A673 (cell line): Measurements from ENCODE around the gene TK2.
A peak's percentile ranks its signal among the peaks of the same experiment; 100 is the strongest.

Source experiments
- CTCF ChIP-seq: fragments of 300-800, 200-600 bp; sonication (generic); conservative IDR thresholded peaks from 2 replicates; pipeline ENCODE4 v1.5.1; 2017; ENCODE audit warnings: low read depth, mild to moderate bottlenecking, antibody characterized with exemption, low read length, moderate library complexity, mixed read lengths
- EZH2 ChIP-seq: fragments of 200-600 bp; sonication (generic); IDR thresholded peaks from 2 replicates; pipeline ENCODE4 v1.6.1; 2017; ENCODE audit warnings: borderline replicate concordance, low read depth, mild to moderate bottlenecking, mixed read lengths, antibody characterized with exemption, low read length; ENCODE audit not compliant: poor library complexity, severe bottlenecking

DNA sequence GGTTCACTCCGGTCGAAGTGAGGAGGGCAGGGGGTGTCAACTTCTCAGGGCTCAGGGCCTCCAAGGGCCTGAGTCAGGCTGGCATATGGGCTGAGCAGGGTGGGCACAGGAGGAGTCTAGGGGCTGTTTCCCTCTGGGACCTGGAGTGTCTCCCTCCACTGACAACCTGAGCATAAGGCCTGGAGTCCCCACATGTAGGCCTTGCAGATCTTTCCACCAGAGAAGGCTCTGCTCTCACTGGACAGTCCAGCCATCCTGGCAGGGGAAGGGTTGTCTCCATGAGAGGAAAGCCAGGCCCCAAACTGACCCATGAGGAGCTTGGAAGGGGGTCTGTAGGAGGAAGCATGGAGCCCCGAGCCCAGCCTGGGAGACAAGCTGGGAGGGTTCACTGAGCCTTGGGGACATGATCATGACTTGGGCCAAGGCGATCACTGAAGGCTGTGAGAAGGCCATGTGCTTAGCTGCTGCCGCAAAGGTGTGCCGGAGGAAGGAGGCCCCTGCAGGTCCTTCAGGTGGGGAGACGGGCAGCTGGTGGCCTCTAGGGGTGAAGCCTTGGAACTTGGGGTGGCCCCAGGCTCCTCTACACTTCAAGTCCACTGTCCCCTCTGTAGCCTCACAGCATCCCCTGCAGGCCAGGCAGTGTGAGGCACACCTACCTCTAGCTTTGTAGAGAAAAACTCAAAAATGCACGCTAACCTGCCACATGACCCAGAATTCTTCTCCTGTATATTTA is 39.2 kb upstream of the TK2 start:
- TF ChIP-seq CTCF: peak; percentile 56
- no peak for TF ChIP-seq EZH2
